Gastrocnemius medialis (tissue), 4 donors: ENCODE measurements around the gene SLC31A2. TPM values are rescaled to one million over a fixed set of nuclear protein-coding genes. Genes with fewer than 3 reads are reported as not detected.

Experiments
- ATAC-seq, 2 donors: fragments of 150-250 bp; one replicate each; pipeline ENCODE4 v1.9.1; 2016
- DNase-seq, 2 donors: peaks; one replicate each; pipeline ENCODE4 v3.0.0-alpha.2; 2019
- H3K27ac ChIP-seq, 4 donors: fragments of 200-600 bp; sonication (generic); 1 replicate in 1 of 4; 2 replicates in 3 of 4; pipeline ENCODE4 v1.5.1; 2016 to 2018; ENCODE audit warnings: mild to moderate bottlenecking in 2 of 4, moderate library complexity in 1 of 4
- H3K27me3 ChIP-seq, 3 donors: fragments of 200-600 bp; sonication (generic) in 2 of 3; 1 replicate in 1 of 3; 2 replicates in 2 of 3; pipeline versions ENCODE4 v1.5.1 to v1.6.0; 2016 to 2019; ENCODE audit warnings: mild to moderate bottlenecking in 1 of 3, moderate library complexity in 1 of 3
- H3K36me3 ChIP-seq, 2 donors: fragments of 200-600 bp; sonication (generic) in 1 of 2; one replicate each; pipeline ENCODE4 v1.5.1; 2017 to 2018
- H3K4me1 ChIP-seq, 2 donors: fragments of 200-600 bp; sonication (generic) in 1 of 2; one replicate each; pipeline ENCODE4 v1.5.1; 2016 to 2017; ENCODE audit warnings: mild to moderate bottlenecking in 2 of 2
- H3K4me3 ChIP-seq, 4 donors: fragments of 200-600 bp; sonication (generic) in 3 of 4; 1 replicate in 1 of 4; 2 replicates in 3 of 4; pipeline ENCODE4 v1.5.1; 2016 to 2019; ENCODE audit warnings: mild to moderate bottlenecking in 2 of 4
- H3K9me3 ChIP-seq, 3 donors: fragments of 200-600 bp; sonication (generic) in 2 of 3; 1 replicate in 1 of 3; 2 replicates in 2 of 3; pipeline ENCODE4 v1.5.1; 2016 to 2019
- POLR2A ChIP-seq, 2 donors: fragments of 450-650 bp; IDR thresholded peaks; one replicate each; pipeline ENCODE4 v1.6.1; 2017; ENCODE audit warnings: antibody characterized with exemption in 2 of 2, mild to moderate bottlenecking in 2 of 2, moderate library complexity in 2 of 2
- in situ Hi-C, 4 donors: fragments of 200-750 bp; cut with MboI; loops; one replicate each; pipeline versions ENCODE4 v1.15.0 to v1.8.0; 2017; ENCODE audit warnings: low sequenced_read_pairs in 4 of 4
- intact Hi-C: fragments of 100-400 bp; cut with DNase I; formaldehyde crosslinking; loops from one replicate; pipeline ENCODE4 v1.15.1; 2023; ENCODE audit warnings: low total_unique reads
- total RNA-seq, 4 donors: library from RNA; depleted of rRNA; stranded (reverse); fragments of >200 nt; gene quantifications; one replicate each; pipeline versions ENCODE4 v1.1.0 to v1.2.3, GENCODE V29; 2016
- TF ChIP-seq, protein P1 (sequence below), 5 experiments: fragments of 450-650 bp in 3 of 5; fragments of 200-600 bp in 2 of 5; sonication (generic) in 2 of 5; IDR thresholded peaks in 4 of 5; conservative IDR thresholded peaks in 1 of 5; 1 replicate in 4 of 5; 2 replicates in 1 of 5; pipeline ENCODE4 v1.5.1; 2016 to 2019; ENCODE audit warnings: antibody characterized with exemption in 5 of 5, mild to moderate bottlenecking in 3 of 5, moderate library complexity in 3 of 5

Gene SLC31A2
- total RNA-seq, 4 donors from 2014 or later, result 17.5 to 29.6 (median 23.9) TPM

DNA sequence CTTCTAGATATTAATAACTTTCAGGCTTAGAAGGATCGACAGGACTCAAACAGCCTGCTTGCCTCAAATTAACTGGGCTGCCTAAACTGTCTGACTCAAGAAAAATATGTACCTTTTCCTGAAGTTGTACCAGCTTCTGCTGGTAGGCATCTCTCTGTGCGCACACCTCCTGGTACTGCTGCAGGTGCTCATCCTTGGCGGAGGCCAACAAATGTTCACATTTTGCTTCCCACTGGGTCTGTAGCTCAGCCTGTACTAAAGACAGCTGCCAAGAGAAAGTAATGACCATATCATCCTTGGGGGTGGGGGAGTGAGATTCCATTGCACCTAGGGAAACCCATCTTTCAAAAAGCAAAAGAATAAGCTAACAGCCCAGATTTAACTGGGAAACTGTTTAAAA is 22.5 kb downstream of the SLC31A2 start:
- in situ Hi-C loops (no loop called here), intact Hi-C loops (no loop called here)
- H3K4me1 ChIP-seq, result no peaks in the 10 kb centered on the region
- TF ChIP-seq, protein P1, sequence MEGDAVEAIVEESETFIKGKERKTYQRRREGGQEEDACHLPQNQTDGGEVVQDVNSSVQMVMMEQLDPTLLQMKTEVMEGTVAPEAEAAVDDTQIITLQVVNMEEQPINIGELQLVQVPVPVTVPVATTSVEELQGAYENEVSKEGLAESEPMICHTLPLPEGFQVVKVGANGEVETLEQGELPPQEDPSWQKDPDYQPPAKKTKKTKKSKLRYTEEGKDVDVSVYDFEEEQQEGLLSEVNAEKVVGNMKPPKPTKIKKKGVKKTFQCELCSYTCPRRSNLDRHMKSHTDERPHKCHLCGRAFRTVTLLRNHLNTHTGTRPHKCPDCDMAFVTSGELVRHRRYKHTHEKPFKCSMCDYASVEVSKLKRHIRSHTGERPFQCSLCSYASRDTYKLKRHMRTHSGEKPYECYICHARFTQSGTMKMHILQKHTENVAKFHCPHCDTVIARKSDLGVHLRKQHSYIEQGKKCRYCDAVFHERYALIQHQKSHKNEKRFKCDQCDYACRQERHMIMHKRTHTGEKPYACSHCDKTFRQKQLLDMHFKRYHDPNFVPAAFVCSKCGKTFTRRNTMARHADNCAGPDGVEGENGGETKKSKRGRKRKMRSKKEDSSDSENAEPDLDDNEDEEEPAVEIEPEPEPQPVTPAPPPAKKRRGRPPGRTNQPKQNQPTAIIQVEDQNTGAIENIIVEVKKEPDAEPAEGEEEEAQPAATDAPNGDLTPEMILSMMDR (IDR thresholded peaks at IDR 0.05 in 4 of 5, conservative IDR thresholded peaks at IDR 0.05 in 1 of 5), result no peak
- TF ChIP-seq POLR2A (IDR thresholded peaks at IDR 0.05), result no peak
- no peak overlapping the region for H3K4me3 ChIP-seq
- H3K9me3 ChIP-seq, result no peaks in the 10 kb centered on the region
- no peak for ATAC-seq
- no peak for DNase-seq
- H3K27me3 ChIP-seq, result no peaks in the 10 kb centered on the region
- no peak overlapping the region for H3K27ac ChIP-seq
- peaks cover 6 to 90% of the 10 kb centered on the region in 2 donors for H3K36me3 ChIP-seq

DNA sequence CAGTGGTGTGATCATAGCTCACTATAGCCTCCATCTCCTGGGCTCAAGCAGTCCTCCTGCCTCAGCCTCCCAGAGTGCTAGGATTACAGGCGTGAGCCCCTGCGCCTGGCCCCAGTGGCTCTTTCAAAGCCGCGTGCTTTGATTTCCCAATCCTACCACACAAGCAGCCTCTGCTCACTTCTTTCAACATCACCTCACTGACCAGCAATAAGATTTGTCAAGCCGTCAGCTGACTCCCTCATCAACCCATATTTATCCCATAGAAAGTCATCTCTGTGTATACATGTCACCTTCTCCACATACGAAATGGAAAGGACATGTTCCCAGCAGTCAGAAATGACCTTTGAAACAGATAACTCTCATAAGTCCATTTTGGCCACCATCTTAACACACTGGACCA is 26.0 kb downstream of the SLC31A2 start:
- Histone ChIP-seq H3K36me3 (peaks cover 0 to 88% of the 10 kb centered on the region in 2 donors), H3K4me3 (no peak overlapping the region), H3K27me3 (no peaks in the 10 kb centered on the region), H3K9me3 (no peaks in the 10 kb centered on the region), H3K4me1 (no peaks in the 10 kb centered on the region), H3K27ac (no peak overlapping the region)
- in situ Hi-C loops, result no loop called here
- no peak for TF ChIP-seq POLR2A (IDR thresholded peaks at IDR 0.05)
- TF ChIP-seq, protein P1 (IDR thresholded peaks at IDR 0.05 in 4 of 5, conservative IDR thresholded peaks at IDR 0.05 in 1 of 5), result no peak
- intact Hi-C loops, result no loop called here
- no peak for DNase-seq
- no peak for ATAC-seq

- no peak for TF ChIP-seq POLR2A (IDR thresholded peaks at IDR 0.05)
- TF ChIP-seq, protein P1 (IDR thresholded peaks at IDR 0.05 in 4 of 5, conservative IDR thresholded peaks at IDR 0.05 in 1 of 5), result no peak
Measured at GRCh38 chr9:113177251-113177650, 26.4 kb downstream of the SLC31A2 start.

GRCh38 chr9:113178087-113178486 is 27.3 kb downstream of the SLC31A2 start:
- ATAC-seq (no peak), DNase-seq (no peak)
- intact Hi-C loops, result no loop called here
- Histone ChIP-seq H3K4me1 (no peaks in the 10 kb centered on the region), H3K27me3 (no peaks in the 10 kb centered on the region), H3K9me3 (no peaks in the 10 kb centered on the region), H3K27ac (no peak overlapping the region), H3K4me3 (no peak overlapping the region), H3K36me3 (peaks cover 0 to 91% of the 10 kb centered on the region in 2 donors)
- TF ChIP-seq, protein P1 (IDR thresholded peaks at IDR 0.05 in 4 of 5, conservative IDR thresholded peaks at IDR 0.05 in 1 of 5), result no peak
- TF ChIP-seq POLR2A (IDR thresholded peaks at IDR 0.05), result no peak
- in situ Hi-C loops, result no loop called here

More at GRCh38 chr9:113177251-113177650, 26.4 kb downstream of the SLC31A2 start:
- H3K27ac ChIP-seq, result no peak overlapping the region
- H3K36me3 ChIP-seq, result peaks cover 0 to 91% of the 10 kb centered on the region in 2 donors
- no peak overlapping the region for H3K4me3 ChIP-seq
- H3K4me1 ChIP-seq, result no peaks in the 10 kb centered on the region
- H3K27me3 ChIP-seq, result no peaks in the 10 kb centered on the region
- intact Hi-C loops, result no loop called here
- H3K9me3 ChIP-seq, result no peaks in the 10 kb centered on the region
- in situ Hi-C loops, result no loop called here
- no peak for ATAC-seq
- no peak for DNase-seq

DNA sequence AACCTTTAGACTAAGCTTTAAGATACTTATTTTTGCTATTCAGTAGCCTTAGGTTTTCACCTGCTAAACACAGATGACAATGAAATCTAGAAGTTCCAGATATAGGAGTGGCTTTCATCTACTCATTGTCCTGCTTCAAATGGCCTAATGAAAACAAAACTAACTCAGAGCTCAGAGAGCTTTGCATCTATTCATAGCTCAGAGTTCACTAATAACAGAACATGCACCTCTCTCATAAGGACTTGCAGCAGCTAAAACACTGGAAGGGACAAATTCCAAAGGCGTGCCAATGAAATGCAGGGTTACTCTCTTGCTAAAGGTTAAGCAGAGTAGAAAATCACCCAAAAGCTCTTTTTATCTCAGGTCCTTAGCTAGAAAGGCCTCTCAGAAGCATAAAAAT is 29.0 kb downstream of the SLC31A2 start:
- TF ChIP-seq POLR2A (IDR thresholded peaks at IDR 0.05), result no peak
- TF ChIP-seq, protein P1 (IDR thresholded peaks at IDR 0.05 in 4 of 5, conservative IDR thresholded peaks at IDR 0.05 in 1 of 5), result no peak
- in situ Hi-C loops (no loop called here), intact Hi-C loops (loop anchor here (5.0 kb wide), 1 partner anchor 752 kb away; no protein-coding TSS in a partner anchor)
- Histone ChIP-seq H3K4me3 (no peak overlapping the region), H3K27me3 (no peaks in the 10 kb centered on the region), H3K36me3 (peaks cover 0 to 94% of the 10 kb centered on the region in 2 donors), H3K9me3 (no peaks in the 10 kb centered on the region), H3K4me1 (no peaks in the 10 kb centered on the region), H3K27ac (no peak overlapping the region)
- no peak for DNase-seq
- no peak for ATAC-seq
